HAP-1 (cell line): ENCODE results near the gene RSF1.

Experiments
- DNase-seq, 2 experiments: peaks; one replicate each; pipeline ENCODE4 v3.0.0-alpha.2; 2016 to 2020; ENCODE audit warnings: low spot score in 2 of 2
- H3K27me3 ChIP-seq: fragments of 250-450 bp; sonication (Bioruptor Pico); 2 replicates; pipeline ENCODE4 v1.5.1; 2020; ENCODE audit warnings: low read depth, mild to moderate bottlenecking, moderate library complexity
- H3K36me3 ChIP-seq: fragments of 250-450 bp; sonication (Bioruptor Pico); replicated peaks from 2 replicates; pipeline ENCODE4 v1.5.1; 2020; ENCODE audit warnings: mild to moderate bottlenecking
- H3K4me1 ChIP-seq: fragments of 250-450 bp; sonication (Bioruptor Pico); 2 replicates; pipeline ENCODE4 v1.5.1; 2020; ENCODE audit warnings: mild to moderate bottlenecking
- H3K4me3 ChIP-seq: fragments of 250-450 bp; sonication (Bioruptor Pico); 2 replicates; pipeline ENCODE4 v1.5.1; 2020; ENCODE audit warnings: mild to moderate bottlenecking, moderate library complexity
- H3K9me3 ChIP-seq: fragments of 250-450 bp; sonication (Bioruptor Pico); 2 replicates; pipeline ENCODE4 v1.5.1; 2020; ENCODE audit warnings: mild to moderate bottlenecking, moderate library complexity
- in situ Hi-C: fragments of 300-500 bp; cut with MboI; formaldehyde crosslinking; loops from 3 replicates; pipeline ENCODE4 v1.14.3; 2020; ENCODE audit warnings: low sequenced_read_pairs, inconsistent platforms, mixed read lengths

RSF1 gene

GRCh38 chr11:77761491-77761890 is 59.0 kb downstream of the RSF1 start:
- H3K4me3 ChIP-seq: no peak overlapping the region
- in situ Hi-C loops: no loop called here
- H3K9me3 ChIP-seq: no peaks in the 10 kb centered on the region
- peaks cover 10% of the 10 kb centered on the region for H3K36me3 ChIP-seq
- no peak for DNase-seq
- H3K4me1 ChIP-seq: 0 out of 2 replicates have a peak, but pooled peaks cover 4% of the 10 kb centered on the region
- H3K27me3 ChIP-seq: no peaks in the 10 kb centered on the region

- no peak overlapping the region for H3K4me3 ChIP-seq
- peaks cover 13% of the 10 kb centered on the region for H3K4me1 ChIP-seq
- DNase-seq: no peak
- peaks cover 7% of the 10 kb centered on the region for H3K36me3 ChIP-seq
- in situ Hi-C loops: no loop called here
- H3K27me3 ChIP-seq: no peaks in the 10 kb centered on the region
- H3K9me3 ChIP-seq: no peaks in the 10 kb centered on the region
Measured at GRCh38 chr11:77758331-77758730, 62.2 kb downstream of the RSF1 start.

- DNase-seq: peak; percentile 62 to 96
- Histone ChIP-seq H3K27me3 (no peaks in the 10 kb centered on the region), H3K9me3 (no peaks in the 10 kb centered on the region), H3K4me1 (peaks cover 41% of the 10 kb centered on the region), H3K36me3 (no peaks in the 10 kb centered on the region), H3K4me3 (no peak overlapping the region; the same call in 1 of the 2 replicates)
- in situ Hi-C loops: no loop called here
Measured at GRCh38 chr11:77753230-77753629, 67.3 kb downstream of the RSF1 start.

GRCh38 chr11:77752516-77752915 is 68.0 kb downstream of the RSF1 start:
- H3K27me3 ChIP-seq: no peaks in the 10 kb centered on the region
- H3K9me3 ChIP-seq: no peaks in the 10 kb centered on the region
- peaks cover 44% of the 10 kb centered on the region for H3K4me1 ChIP-seq
- no peaks in the 10 kb centered on the region for H3K36me3 ChIP-seq
- H3K4me3 ChIP-seq: no peak overlapping the region
- DNase-seq: peak; percentile 17 to 39
- in situ Hi-C loops: no loop called here

GRCh38 chr11:77750394-77751156 is 69.9 kb downstream of the RSF1 start:
- in situ Hi-C loops: no loop called here
- Histone ChIP-seq H3K4me1 (peaks cover 47% of the 10 kb centered on the region), H3K36me3 (no peaks in the 10 kb centered on the region), H3K27me3 (no peaks in the 10 kb centered on the region), H3K4me3 (no peak overlapping the region), H3K9me3 (no peaks in the 10 kb centered on the region)
- DNase-seq: no peak

- no peak for DNase-seq
- Histone ChIP-seq H3K9me3 (no peaks in the 10 kb centered on the region), H3K4me1 (peaks cover 47% of the 10 kb centered on the region), H3K36me3 (no peaks in the 10 kb centered on the region), H3K27me3 (no peaks in the 10 kb centered on the region), H3K4me3 (no peak overlapping the region)
- in situ Hi-C loops: no loop called here
Measured at GRCh38 chr11:77749232-77749631, 71.3 kb downstream of the RSF1 start.

GRCh38 chr11:77748266-77748665 is 72.3 kb downstream of the RSF1 start:
- Histone ChIP-seq H3K36me3 (no peaks in the 10 kb centered on the region), H3K27me3 (no peaks in the 10 kb centered on the region), H3K4me1 (peaks cover 37% of the 10 kb centered on the region), H3K9me3 (no peaks in the 10 kb centered on the region), H3K4me3 (no peak overlapping the region)
- in situ Hi-C loops: no loop called here
- DNase-seq: no peak

GRCh38 chr11:77747381-77747969 is 73.0 kb downstream of the RSF1 start:
- in situ Hi-C loops: no loop called here
- H3K9me3 ChIP-seq: no peaks in the 10 kb centered on the region
- no peaks in the 10 kb centered on the region for H3K36me3 ChIP-seq
- peaks cover 31% of the 10 kb centered on the region for H3K4me1 ChIP-seq
- H3K27me3 ChIP-seq: no peaks in the 10 kb centered on the region
- DNase-seq: no peak
- H3K4me3 ChIP-seq: no peak overlapping the region

- peaks cover 7% of the 10 kb centered on the region; the same call in 1 of the 2 replicates for H3K36me3 ChIP-seq
- no peak for DNase-seq
Measured at GRCh38 chr11:77736473-77736872, 84.0 kb downstream of the RSF1 start.

GRCh38 chr11:77734890-77735289 is 85.6 kb downstream of the RSF1 start:
- Histone ChIP-seq H3K36me3 (no peaks in the 10 kb centered on the region; the same call in 1 of the 2 replicates), H3K9me3 (peaks cover 7% of the 10 kb centered on the region; the same call in 1 of the 2 replicates), H3K4me3 (no peak overlapping the region), H3K27me3 (no peaks in the 10 kb centered on the region), H3K4me1 (no peaks in the 10 kb centered on the region)
- no peak for DNase-seq
- in situ Hi-C loops: no loop called here

More at GRCh38 chr11:77736473-77736872, 84.0 kb downstream of the RSF1 start:
- H3K4me3 ChIP-seq: no peak overlapping the region
- H3K9me3 ChIP-seq: 0 out of 2 replicates have a peak, but pooled peaks cover 1% of the 10 kb centered on the region
- H3K4me1 ChIP-seq: no peaks in the 10 kb centered on the region
- no peaks in the 10 kb centered on the region for H3K27me3 ChIP-seq
- in situ Hi-C loops: no loop called here

GRCh38 chr11:77732143-77732542 is 88.4 kb downstream of the RSF1 start:
- H3K9me3 ChIP-seq: peaks cover 7% of the 10 kb centered on the region; the same call in 1 of the 2 replicates
- no peaks in the 10 kb centered on the region for H3K27me3 ChIP-seq
- no peak for DNase-seq
- H3K4me1 ChIP-seq: no peaks in the 10 kb centered on the region
- H3K36me3 ChIP-seq: no peaks in the 10 kb centered on the region
- no peak overlapping the region for H3K4me3 ChIP-seq
- in situ Hi-C loops: no loop called here

GRCh38 chr11:77730789-77731188 is 89.7 kb downstream of the RSF1 start:
- Histone ChIP-seq H3K9me3 (peaks cover 7% of the 10 kb centered on the region; the same call in 1 of the 2 replicates), H3K27me3 (no peaks in the 10 kb centered on the region), H3K4me3 (no peak overlapping the region), H3K36me3 (no peaks in the 10 kb centered on the region), H3K4me1 (no peaks in the 10 kb centered on the region)
- in situ Hi-C loops: no loop called here
- no peak for DNase-seq

- peaks cover 7% of the 10 kb centered on the region; the same call in 1 of the 2 replicates for H3K9me3 ChIP-seq
- DNase-seq: no peak
- H3K4me1 ChIP-seq: no peaks in the 10 kb centered on the region
- H3K36me3 ChIP-seq: peaks cover 7% of the 10 kb centered on the region
- H3K4me3 ChIP-seq: no peak overlapping the region
- in situ Hi-C loops: no loop called here
- H3K27me3 ChIP-seq: no peaks in the 10 kb centered on the region
Measured at GRCh38 chr11:77729063-77729462, 91.5 kb downstream of the RSF1 start.

GRCh38 chr11:77728203-77728786 is 92.2 kb downstream of the RSF1 start:
- Histone ChIP-seq H3K27me3 (no peaks in the 10 kb centered on the region), H3K9me3 (peaks cover 7% of the 10 kb centered on the region; the same call in 1 of the 2 replicates), H3K4me1 (no peaks in the 10 kb centered on the region), H3K4me3 (no peak overlapping the region), H3K36me3 (peaks cover 11% of the 10 kb centered on the region)
- no peak for DNase-seq
- in situ Hi-C loops: no loop called here
